Measurements from ENCODE around the gene SCN2A. TPM values are rescaled to one million over a fixed set of nuclear protein-coding genes. Genes with fewer than 3 reads are reported as not detected.

The SCN2A gene
- total and polyA plus RNA-seq, 2 experiments from 2014 or later = 0.95 TPM; not detected in 1

GRCh38 chr2:165427686-165428085 is 188.5 kb downstream of the SCN2A start:
- Histone ChIP-seq H3K4me3 (no peak overlapping the region), H3K4me1 (ENCODE audit: low read depth) (no peaks in the 10 kb centered on the region), H3K27ac (no peak overlapping the region), H3K36me3 (no peaks in the 10 kb centered on the region), H3K9me3 (ENCODE audit: low read depth) (no peaks in the 10 kb centered on the region), H3K27me3 (no peaks in the 10 kb centered on the region)
- no peak for TF ChIP-seq CTCF (IDR thresholded peaks at IDR 0.05; ENCODE audit: low read depth, low read length)
- no peak for DNase-seq (ENCODE audit: low read depth in 1 of 2, low spot score in 1 of 2)

GRCh38 chr2:165428926-165429325 is 189.7 kb downstream of the SCN2A start:
- no peaks in the 10 kb centered on the region for H3K36me3 ChIP-seq
- H3K4me3 ChIP-seq = no peak overlapping the region
- no peak overlapping the region for H3K27ac ChIP-seq
- H3K4me1 ChIP-seq (ENCODE audit: low read depth) = no peaks in the 10 kb centered on the region
- H3K27me3 ChIP-seq = no peaks in the 10 kb centered on the region
- no peaks in the 10 kb centered on the region for H3K9me3 ChIP-seq (ENCODE audit: low read depth)
- DNase-seq (ENCODE audit: low read depth in 1 of 2, low spot score in 1 of 2) = no peak
- no peak for TF ChIP-seq CTCF (IDR thresholded peaks at IDR 0.05; ENCODE audit: low read depth, low read length)

- no peak overlapping the region for H3K4me3 ChIP-seq
- TF ChIP-seq CTCF (IDR thresholded peaks at IDR 0.05; ENCODE audit: low read depth, low read length) = no peak
- no peaks in the 10 kb centered on the region for H3K9me3 ChIP-seq (ENCODE audit: low read depth)
- DNase-seq (ENCODE audit: low read depth in 1 of 2, low spot score in 1 of 2) = no peak
- no peak overlapping the region for H3K27ac ChIP-seq
- H3K27me3 ChIP-seq = no peaks in the 10 kb centered on the region
- H3K4me1 ChIP-seq (ENCODE audit: low read depth) = no peaks in the 10 kb centered on the region
- no peaks in the 10 kb centered on the region for H3K36me3 ChIP-seq
These were observed 191.8 kb downstream of the SCN2A start for GRCh38 chr2:165431014-165431413.

- Histone ChIP-seq H3K4me3 (no peak overlapping the region), H3K36me3 (no peaks in the 10 kb centered on the region), H3K4me1 (ENCODE audit: low read depth) (no peaks in the 10 kb centered on the region), H3K9me3 (ENCODE audit: low read depth) (no peaks in the 10 kb centered on the region), H3K27me3 (no peaks in the 10 kb centered on the region), H3K27ac (no peak overlapping the region)
- TF ChIP-seq CTCF (IDR thresholded peaks at IDR 0.05; ENCODE audit: low read depth, low read length) = no peak
- no peak for DNase-seq (ENCODE audit: low read depth in 1 of 2, low spot score in 1 of 2)
These were observed 193.2 kb downstream of the SCN2A start for GRCh38 chr2:165432234-165432966.

GRCh38 chr2:165434865-165435496 is 195.8 kb downstream of the SCN2A start:
- Histone ChIP-seq H3K9me3 (ENCODE audit: low read depth) (no peaks in the 10 kb centered on the region), H3K4me3 (no peak overlapping the region), H3K4me1 (ENCODE audit: low read depth) (no peaks in the 10 kb centered on the region), H3K27ac (no peak overlapping the region), H3K36me3 (no peaks in the 10 kb centered on the region), H3K27me3 (no peaks in the 10 kb centered on the region)
- no peak for TF ChIP-seq CTCF (IDR thresholded peaks at IDR 0.05; ENCODE audit: low read depth, low read length)
- no peak for DNase-seq (ENCODE audit: low read depth in 1 of 2, low spot score in 1 of 2)

Measured in cardiac muscle cell (in vitro differentiated cells and primary cell).